CD14-positive monocyte (primary cell): Measurements from ENCODE around the gene CT47C1. TPM values are rescaled to one million over a fixed set of nuclear protein-coding genes. Genes with fewer than 3 reads are reported as not detected.

Experiments
- DNase-seq, 3 donors: peaks; one replicate each; pipeline ENCODE4 v3.0.0-alpha.2; 2011 to 2022
- H2AFZ ChIP-seq: 2 replicates; pipeline ENCODE4 v1.6.0; 2012; ENCODE audit warnings: mild to moderate bottlenecking, low read depth, low read length, inconsistent platforms; ENCODE audit not compliant: insufficient read depth, poor library complexity, severe bottlenecking
- H3K27ac ChIP-seq, 2 donors: 1 replicate in 1 of 2; 2 replicates in 1 of 2; pipeline ENCODE4 v1.5.1; 2012 to 2013; ENCODE audit warnings: low read length in 2 of 2, control low read depth in 1 of 2, inconsistent platforms in 1 of 2, low read depth in 1 of 2, mild to moderate bottlenecking in 1 of 2
- H3K27me3 ChIP-seq, 2 donors: one replicate each; pipeline versions ENCODE4 v1.6.0 to v1.6.1; 2011 to 2013; ENCODE audit warnings: low read length in 2 of 2; ENCODE audit not compliant: control insufficient read depth in 2 of 2, insufficient read depth in 2 of 2
- H3K36me3 ChIP-seq, 2 donors: replicated peaks in 1 of 2; 1 replicate in 1 of 2; 2 replicates in 1 of 2; pipeline versions ENCODE4 v1.5.1 to v1.6.1; 2012 to 2013; ENCODE audit warnings: low read length in 2 of 2, control low read depth in 1 of 2, inconsistent platforms in 1 of 2, mild to moderate bottlenecking in 1 of 2; ENCODE audit not compliant: insufficient read depth in 2 of 2, control insufficient read depth in 1 of 2
- H3K4me1 ChIP-seq, 2 donors: 1 replicate in 1 of 2; 2 replicates in 1 of 2; pipeline versions ENCODE4 v1.5.1 to v1.6.1; 2012 to 2013; ENCODE audit warnings: low read length in 2 of 2, control low read depth in 1 of 2, inconsistent platforms in 1 of 2, mild to moderate bottlenecking in 1 of 2, moderate library complexity in 1 of 2; ENCODE audit not compliant: insufficient read depth in 2 of 2, control insufficient read depth in 1 of 2
- H3K4me2 ChIP-seq: replicated peaks from 2 replicates; pipeline ENCODE3; 2012; ENCODE audit warnings: low read length, moderate library complexity, mild to moderate bottlenecking; ENCODE audit not compliant: poor library complexity, severe bottlenecking; ENCODE audit errors: extremely low read depth
- H3K4me3 ChIP-seq, 3 experiments: fragments of 200-600 bp in 1 of 3; sonication (generic) in 1 of 3; replicated peaks in 1 of 3; 1 replicate in 2 of 3; 2 replicates in 1 of 3; pipeline ENCODE4 v1.5.1; 2011 to 2013; ENCODE audit warnings: low read length in 3 of 3, mild to moderate bottlenecking in 3 of 3, control low read depth in 2 of 3, low read depth in 2 of 3, inconsistent platforms in 1 of 3, moderate library complexity in 1 of 3
- H3K79me2 ChIP-seq: 2 replicates; pipeline ENCODE4 v1.6.0; 2012; ENCODE audit warnings: mild to moderate bottlenecking, control low read depth, inconsistent platforms, low read length, moderate library complexity; ENCODE audit not compliant: insufficient read depth
- H3K9ac ChIP-seq: 2 replicates; pipeline ENCODE4 v1.6.0; 2017; ENCODE audit warnings: low read length, mild to moderate bottlenecking; ENCODE audit not compliant: insufficient read depth, poor library complexity, severe bottlenecking
- H3K9me3 ChIP-seq, 2 donors: replicated peaks in 1 of 2; 1 replicate in 1 of 2; 2 replicates in 1 of 2; pipeline versions ENCODE4 v1.5.1 to v1.6.1; 2012 to 2013; ENCODE audit warnings: low read length in 2 of 2, control low read depth in 1 of 2; ENCODE audit not compliant: control insufficient read depth in 1 of 2, insufficient read depth in 1 of 2
- H4K20me1 ChIP-seq: 2 replicates; pipeline ENCODE4 v1.6.0; 2012; ENCODE audit warnings: mild to moderate bottlenecking, low read length, control low read depth, moderate library complexity; ENCODE audit not compliant: insufficient read depth
- H3K27ac Mint-ChIP-seq, 7 donors: one replicate each; pipeline ENCODE4 v1.8.0; 2020; ENCODE audit warnings: mild to moderate bottlenecking in 7 of 7, mixed read lengths in 7 of 7, moderate library complexity in 6 of 7, inconsistent platforms in 2 of 7
- H3K27me3 Mint-ChIP-seq, 3 donors: one replicate each; pipeline ENCODE4 v1.8.0; 2021 to 2022; ENCODE audit warnings: low read depth in 3 of 3, mild to moderate bottlenecking in 3 of 3, mixed read lengths in 3 of 3, moderate library complexity in 3 of 3, inconsistent platforms in 1 of 3
- H3K36me3 Mint-ChIP-seq, 2 donors: one replicate each; pipeline ENCODE4 v1.8.0; 2020; ENCODE audit warnings: mixed read lengths in 2 of 2, inconsistent platforms in 1 of 2, mild to moderate bottlenecking in 1 of 2
- H3K4me1 Mint-ChIP-seq: one replicate; pipeline ENCODE4 v1.8.0; 2020; ENCODE audit warnings: mild to moderate bottlenecking, mixed read lengths
- H3K4me3 Mint-ChIP-seq, 2 donors: one replicate each; pipeline ENCODE4 v1.8.0; 2020; ENCODE audit warnings: mild to moderate bottlenecking in 2 of 2, mixed read lengths in 2 of 2, moderate library complexity in 1 of 2
- H3K9me3 Mint-ChIP-seq, 7 donors: one replicate each; pipeline ENCODE4 v1.8.0; 2020 to 2022; ENCODE audit warnings: mixed read lengths in 7 of 7, mild to moderate bottlenecking in 6 of 7, moderate library complexity in 6 of 7, inconsistent platforms in 2 of 7
- WGBS: methylation state at CpG from one replicate; pipeline ENCODE4 v1.1.5; 2013; ENCODE audit warnings: missing lambda C conversion rate; ENCODE audit not compliant: insufficient coverage; 5-methylcytosine and 5-hydroxymethylcytosine counted together
- intact Hi-C, 2 donors: fragments of 100-400 bp; cut with micrococcal nuclease; formaldehyde crosslinking; loops; one replicate each; pipeline versions ENCODE4 v1.15.0 to v1.15.1; 2023
- polyA plus RNA-seq, 3 donors: library from polyadenylated mRNA; depleted of rRNA in 1 of 3; unstranded in 2 of 3; stranded (reverse) in 1 of 3; fragments of 300-500 nt in 2 of 3; fragments of >200 nt in 1 of 3; fragmentation: Illumina TruSeq in 2 of 3; gene quantifications; 1 replicate in 2 of 3; 2 replicates in 1 of 3; pipeline ENCODE4 v1.2.3, GENCODE V29; 2012 to 2021
- TF ChIP-seq, protein P1 (sequence below): fragments of 200-600 bp; IDR thresholded peaks from one replicate; pipeline ENCODE4 v1.8.0; 2022; ENCODE audit warnings: antibody characterized with exemption, mild to moderate bottlenecking

Gene CT47C1
- polyA plus RNA-seq, 3 donors, result not detected

- no peaks in the 10 kb centered on the region for H3K4me1 ChIP-seq
- no peak overlapping the region for H3K27ac ChIP-seq
- intact Hi-C loops, result loop anchor here in 1 of 2 donors (10.0 kb wide), 1 partner anchor 208 kb away; no protein-coding TSS in a partner anchor
- DNase-seq, result no peak
- no peak overlapping the region for H3K4me3 ChIP-seq
- peaks cover 0 to 10% (median 4%) of the 10 kb centered on the region in 3 donors for H3K27me3 Mint-ChIP-seq
- no peaks in the 10 kb centered on the region for H3K79me2 ChIP-seq
- no CpG with 5 or more reads among the region's 6 CpGs for WGBS
- H3K36me3 ChIP-seq, result no peaks in the 10 kb centered on the region
- no peaks in the 10 kb centered on the region for H3K27me3 ChIP-seq
- no peak overlapping the region for H3K4me2 ChIP-seq
- no peaks in the 10 kb centered on the region for H3K36me3 Mint-ChIP-seq
- H3K4me1 Mint-ChIP-seq, result no peaks in the 10 kb centered on the region
- no peak overlapping the region for H3K9ac ChIP-seq
- H3K27ac Mint-ChIP-seq, result no peak overlapping the region
- no peaks in the 10 kb centered on the region for H4K20me1 ChIP-seq
- no peak overlapping the region for H3K4me3 Mint-ChIP-seq
- no peaks in the 10 kb centered on the region for H3K9me3 Mint-ChIP-seq
- TF ChIP-seq, protein P1, sequence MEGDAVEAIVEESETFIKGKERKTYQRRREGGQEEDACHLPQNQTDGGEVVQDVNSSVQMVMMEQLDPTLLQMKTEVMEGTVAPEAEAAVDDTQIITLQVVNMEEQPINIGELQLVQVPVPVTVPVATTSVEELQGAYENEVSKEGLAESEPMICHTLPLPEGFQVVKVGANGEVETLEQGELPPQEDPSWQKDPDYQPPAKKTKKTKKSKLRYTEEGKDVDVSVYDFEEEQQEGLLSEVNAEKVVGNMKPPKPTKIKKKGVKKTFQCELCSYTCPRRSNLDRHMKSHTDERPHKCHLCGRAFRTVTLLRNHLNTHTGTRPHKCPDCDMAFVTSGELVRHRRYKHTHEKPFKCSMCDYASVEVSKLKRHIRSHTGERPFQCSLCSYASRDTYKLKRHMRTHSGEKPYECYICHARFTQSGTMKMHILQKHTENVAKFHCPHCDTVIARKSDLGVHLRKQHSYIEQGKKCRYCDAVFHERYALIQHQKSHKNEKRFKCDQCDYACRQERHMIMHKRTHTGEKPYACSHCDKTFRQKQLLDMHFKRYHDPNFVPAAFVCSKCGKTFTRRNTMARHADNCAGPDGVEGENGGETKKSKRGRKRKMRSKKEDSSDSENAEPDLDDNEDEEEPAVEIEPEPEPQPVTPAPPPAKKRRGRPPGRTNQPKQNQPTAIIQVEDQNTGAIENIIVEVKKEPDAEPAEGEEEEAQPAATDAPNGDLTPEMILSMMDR, result no peak
- H2AFZ ChIP-seq, result no peak overlapping the region
- no peaks in the 10 kb centered on the region for H3K9me3 ChIP-seq
Measured at GRCh38 chrX:119062750-119063374, 9.9 kb upstream of the CT47C1 start.

DNA sequence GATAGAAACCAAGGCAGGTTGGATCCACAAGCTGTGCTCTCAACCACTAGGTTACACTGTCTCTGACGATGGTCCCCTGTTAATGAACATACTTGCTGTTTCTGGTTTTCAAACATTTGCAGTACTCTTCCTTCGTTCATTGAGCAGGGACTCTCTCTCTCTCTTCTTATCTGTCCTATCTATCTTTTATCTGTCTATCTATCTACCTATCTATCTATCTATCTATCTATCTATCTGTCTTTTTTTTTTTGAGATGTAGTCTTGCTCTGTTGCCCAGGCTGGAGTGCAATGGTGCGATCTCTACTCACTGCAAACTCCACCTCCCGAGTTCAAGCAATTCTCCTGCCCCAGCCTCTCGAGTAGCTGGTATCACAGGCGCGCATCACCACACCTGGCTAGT is 9.4 kb upstream of the CT47C1 start:
- Mint-ChIP-seq H3K9me3 (no peaks in the 10 kb centered on the region), H3K27me3 (peaks cover 0 to 10% (median 4%) of the 10 kb centered on the region in 3 donors), H3K27ac (no peak overlapping the region), H3K4me1 (no peaks in the 10 kb centered on the region), H3K36me3 (no peaks in the 10 kb centered on the region), H3K4me3 (no peak overlapping the region)
- Histone ChIP-seq H3K9ac (no peak overlapping the region), H4K20me1 (no peaks in the 10 kb centered on the region), H3K4me2 (no peak overlapping the region), H3K4me1 (no peaks in the 10 kb centered on the region), H3K27ac (no peak overlapping the region), H3K27me3 (no peaks in the 10 kb centered on the region), H2AFZ (no peak overlapping the region), H3K79me2 (no peaks in the 10 kb centered on the region), H3K36me3 (no peaks in the 10 kb centered on the region), H3K4me3 (no peak overlapping the region), H3K9me3 (no peaks in the 10 kb centered on the region)
- intact Hi-C loops, result loop anchor here in 1 of 2 donors (10.0 kb wide), 1 partner anchor 209 kb away; no protein-coding TSS in a partner anchor
- DNase-seq, result no peak
- TF ChIP-seq, protein P1, result no peak
- WGBS, result 100% methylated on average over 2 of the region's 7 CpGs
